ENCODE measurements around the gene BMP7.
A peak's percentile ranks its signal among the peaks of the same experiment; 100 is the strongest.
"Not testable (repeated sequence)": the region's sequence is repeated elsewhere in the genome, so short reads cannot be mapped to it uniquely, and the experiment has no call there.

BMP7 gene

DNA sequence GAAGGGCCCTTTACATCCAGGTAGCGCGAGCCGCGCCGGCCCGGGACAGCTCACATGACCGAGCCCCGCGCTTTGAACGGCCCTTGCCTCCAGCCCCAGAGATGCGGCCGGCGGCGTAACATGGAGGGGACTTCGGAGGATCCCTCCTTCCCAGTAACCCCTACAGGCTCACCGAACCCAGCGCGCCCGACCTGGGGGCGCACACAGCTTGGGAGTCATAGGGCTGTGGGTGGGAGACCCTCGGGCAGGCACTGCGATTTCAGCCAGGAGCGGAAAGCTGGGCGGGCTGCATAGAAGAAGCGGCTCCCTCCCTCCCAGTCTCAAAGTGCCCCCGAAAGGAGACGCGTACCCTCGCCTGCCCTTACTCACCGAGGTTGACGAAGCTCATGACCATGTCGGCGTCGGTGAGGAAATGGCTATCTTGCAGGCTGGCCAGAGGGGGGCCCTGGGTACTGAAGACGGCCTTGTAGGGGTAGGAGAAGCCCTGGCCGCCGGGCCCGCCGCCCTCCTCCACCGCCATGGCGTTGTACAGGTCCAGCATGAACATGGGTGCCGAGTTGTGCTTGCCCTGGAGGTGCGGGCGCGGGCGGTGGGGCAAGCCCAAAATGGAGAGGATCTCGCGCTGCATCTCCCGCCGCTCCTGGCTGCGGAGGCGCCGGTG lies 975 bp downstream of the BMP7 start:
- H3K4me3 ChIP-seq (ENCODE audit: insufficient read length, low read depth): peak overlapping the region; percentile 77
- H3K36me3 ChIP-seq (ENCODE audit: insufficient read depth, insufficient read length, low read length): no peaks in the 10 kb centered on the region
- DNase-seq (ENCODE audit: low read depth, low spot score): no peak
- peaks cover 33% of the 10 kb centered on the region for H3K4me1 ChIP-seq (ENCODE audit: insufficient read depth, insufficient read length)
- peak overlapping the region; percentile 86 for H3K9ac ChIP-seq (ENCODE audit: insufficient read length, low read depth)
- no peaks in the 10 kb centered on the region for H3K9me3 ChIP-seq (ENCODE audit: insufficient read depth, low read length)
- peaks cover 34% of the 10 kb centered on the region for H3K27me3 ChIP-seq (ENCODE audit: insufficient read depth, insufficient read length)
- no peak for TF ChIP-seq SUZ12 (IDR thresholded peaks at IDR 0.05; ENCODE audit: extremely low read depth, insufficient read depth, insufficient read length)
- no peak for TF ChIP-seq ZNF274 (IDR thresholded peaks at IDR 0.05; ENCODE audit: low read depth, low read length)
- TF ChIP-seq YY1 (IDR thresholded peaks at IDR 0.05; ENCODE audit: insufficient read depth, insufficient read length): no peak

DNA sequence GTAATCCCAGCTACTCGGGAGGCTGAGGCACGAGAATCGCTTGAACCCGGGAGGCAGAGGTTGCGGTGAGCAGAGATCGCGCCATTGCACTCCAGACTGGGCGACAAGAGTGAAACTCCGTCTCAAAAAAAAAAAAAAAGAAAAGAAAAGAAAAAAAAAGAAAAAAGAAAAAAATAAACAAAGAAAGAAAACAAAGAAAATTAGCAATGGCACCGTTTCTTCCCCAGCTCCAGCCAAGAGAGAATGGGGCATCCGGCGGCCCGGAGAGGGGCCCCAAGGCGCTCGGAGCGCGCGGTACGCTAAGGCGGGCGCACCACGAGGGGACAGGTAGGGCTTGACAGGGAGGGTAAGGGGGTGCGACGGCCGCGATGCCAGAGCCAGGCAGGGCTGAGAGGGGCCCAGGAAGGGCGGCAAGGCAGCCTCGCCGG lies 1.5 kb downstream of the BMP7 start:
- Histone ChIP-seq H3K9ac (ENCODE audit: insufficient read length, low read depth) (peak overlapping the region; percentile 86), H3K4me1 (ENCODE audit: insufficient read depth, insufficient read length) (peaks cover 33% of the 10 kb centered on the region), H3K27me3 (ENCODE audit: insufficient read depth, insufficient read length) (peaks cover 34% of the 10 kb centered on the region), H3K4me3 (ENCODE audit: insufficient read length, low read depth) (peak overlapping the region; percentile 77)
- H3K9me3 ChIP-seq (ENCODE audit: insufficient read depth, low read length); H3K36me3 ChIP-seq (ENCODE audit: insufficient read depth, insufficient read length, low read length); DNase-seq (ENCODE audit: low read depth, low spot score): not testable (repeated sequence)

DNA sequence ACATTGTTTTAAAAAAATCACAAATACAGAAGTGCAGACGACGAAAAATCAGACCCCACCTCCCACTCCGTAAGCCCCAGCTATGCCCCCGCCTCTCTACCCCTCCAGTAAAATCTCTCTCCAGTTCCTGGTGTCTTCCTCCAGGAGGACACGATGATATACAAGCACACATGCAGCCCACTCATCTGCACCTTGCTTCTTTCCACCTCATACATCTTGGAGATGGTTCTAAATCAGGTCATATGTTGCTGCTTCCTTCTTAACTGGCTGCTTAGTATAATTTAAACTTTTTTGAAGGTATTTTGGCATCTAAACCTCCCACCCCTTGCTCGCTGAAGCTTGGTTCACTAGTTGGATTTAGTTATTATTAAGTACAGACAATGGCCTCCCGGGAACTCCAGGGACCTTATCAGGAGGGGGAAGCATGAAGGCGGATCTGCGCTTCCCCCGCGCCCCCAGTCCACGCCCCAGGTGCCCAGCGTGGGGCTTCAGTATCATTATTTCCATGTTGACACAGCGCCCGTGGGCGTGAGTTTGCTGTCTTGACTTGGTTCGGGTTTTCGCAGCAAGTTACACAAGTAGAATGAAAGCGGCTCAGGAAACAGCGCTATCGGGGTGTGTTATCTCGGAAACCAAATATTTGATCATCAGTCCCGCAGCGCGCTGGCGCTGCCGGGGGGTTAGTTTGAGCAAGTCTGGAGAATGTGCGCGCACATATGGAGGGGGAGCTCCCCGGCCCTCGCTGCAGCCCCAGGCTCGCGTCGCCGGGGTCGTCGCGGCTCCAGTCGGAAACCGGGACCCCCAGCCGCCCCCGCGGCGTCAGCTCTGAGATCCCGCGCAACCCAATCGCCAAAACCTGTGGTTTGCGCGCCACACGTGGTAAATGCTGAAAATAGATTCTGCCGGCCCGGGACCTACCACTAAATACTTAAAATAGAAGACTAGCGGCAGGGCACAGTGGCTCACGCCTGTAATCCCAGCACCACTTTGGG lies 2.3 kb downstream of the BMP7 start:
- peaks cover 31% of the 10 kb centered on the region for H3K4me1 ChIP-seq (ENCODE audit: insufficient read depth, insufficient read length)
- H3K27me3 ChIP-seq (ENCODE audit: insufficient read depth, insufficient read length): peaks cover 34% of the 10 kb centered on the region
- TF ChIP-seq SUZ12 (IDR thresholded peaks at IDR 0.05; ENCODE audit: extremely low read depth, insufficient read depth, insufficient read length) (no peak), ZNF274 (IDR thresholded peaks at IDR 0.05; ENCODE audit: low read depth, low read length) (no peak), YY1 (IDR thresholded peaks at IDR 0.05; ENCODE audit: insufficient read depth, insufficient read length) (no peak)
- peak overlapping the region; percentile 57 for H3K9ac ChIP-seq (ENCODE audit: insufficient read length, low read depth)
- H3K36me3 ChIP-seq (ENCODE audit: insufficient read depth, insufficient read length, low read length): no peaks in the 10 kb centered on the region
- H3K9me3 ChIP-seq (ENCODE audit: insufficient read depth, low read length): no peaks in the 10 kb centered on the region
- no peak overlapping the region for H3K4me3 ChIP-seq (ENCODE audit: insufficient read length, low read depth)
- no peak for DNase-seq (ENCODE audit: low read depth, low spot score)

DNA sequence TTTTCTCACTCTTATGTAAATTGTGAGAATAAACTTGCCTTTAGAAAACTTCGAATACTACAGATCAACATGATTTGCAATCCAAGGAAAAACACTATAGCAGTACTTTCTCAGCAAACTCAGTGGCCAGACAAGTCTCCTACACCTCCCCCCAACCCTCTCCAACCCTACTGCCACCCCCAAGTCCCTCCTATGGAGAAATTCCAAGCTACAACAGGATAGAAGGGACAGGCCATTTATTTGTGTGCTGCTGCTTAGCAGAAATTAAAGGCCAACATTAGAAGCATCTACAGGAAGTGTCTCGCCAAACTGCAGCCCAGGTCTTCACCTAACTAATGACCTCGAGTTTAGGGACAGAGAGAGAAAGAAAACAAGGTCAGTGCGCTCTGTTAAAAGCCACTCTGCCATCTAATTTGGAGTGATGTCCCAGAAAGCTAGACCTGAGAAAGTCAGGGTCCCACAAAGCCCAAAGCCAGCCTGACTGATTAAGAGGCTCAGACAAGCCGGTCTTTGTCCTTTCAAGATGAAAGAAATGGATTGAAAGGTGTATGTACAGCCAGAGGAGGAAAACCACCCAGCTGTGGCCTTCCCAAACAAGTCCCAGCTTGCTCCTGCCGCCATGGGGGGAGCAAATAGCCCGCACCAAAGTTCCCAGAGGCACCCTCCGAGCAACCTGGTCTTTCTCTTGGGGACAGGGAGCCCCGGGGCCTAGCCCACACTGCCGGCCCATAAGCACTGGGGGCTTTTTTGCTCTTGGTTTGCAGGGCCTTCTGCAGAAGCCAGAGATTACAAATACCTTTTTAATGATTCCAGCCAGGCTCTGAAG lies 3.4 kb downstream of the BMP7 start:
- Histone ChIP-seq H3K27me3 (ENCODE audit: insufficient read depth, insufficient read length) (peaks cover 25% of the 10 kb centered on the region), H3K36me3 (ENCODE audit: insufficient read depth, insufficient read length, low read length) (no peaks in the 10 kb centered on the region), H3K4me3 (ENCODE audit: insufficient read length, low read depth) (no peak overlapping the region), H3K4me1 (ENCODE audit: insufficient read depth, insufficient read length) (peaks cover 25% of the 10 kb centered on the region), H3K9ac (ENCODE audit: insufficient read length, low read depth) (peak overlapping the region; percentile 14), H3K9me3 (ENCODE audit: insufficient read depth, low read length) (no peaks in the 10 kb centered on the region)
- TF ChIP-seq SUZ12 (IDR thresholded peaks at IDR 0.05; ENCODE audit: extremely low read depth, insufficient read depth, insufficient read length) (no peak), ZNF274 (IDR thresholded peaks at IDR 0.05; ENCODE audit: low read depth, low read length) (no peak), YY1 (IDR thresholded peaks at IDR 0.05; ENCODE audit: insufficient read depth, insufficient read length) (no peak)
- DNase-seq (ENCODE audit: low read depth, low spot score): no peak

DNA sequence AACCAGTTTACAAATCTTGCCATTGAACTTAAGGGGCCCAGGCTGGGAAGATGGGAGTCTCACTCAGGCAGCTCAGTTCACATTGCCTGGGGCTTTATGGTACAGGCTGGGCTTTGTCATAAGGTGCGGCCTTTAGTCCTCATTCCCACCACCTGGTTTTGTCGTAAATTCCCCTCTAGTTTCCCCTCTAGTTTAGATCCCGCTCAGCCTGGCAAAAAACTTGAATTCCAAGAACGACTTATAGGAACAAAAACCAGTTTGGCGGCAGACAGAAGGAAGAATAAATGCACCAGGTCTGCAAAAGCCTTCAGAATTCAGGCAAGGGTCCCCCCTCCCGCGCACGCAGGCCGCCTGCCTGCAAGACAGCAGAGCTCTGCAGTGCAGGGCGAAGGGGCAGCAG lies 4.1 kb downstream of the BMP7 start:
- H3K36me3 ChIP-seq (ENCODE audit: insufficient read depth, insufficient read length, low read length): no peaks in the 10 kb centered on the region
- no peak for DNase-seq (ENCODE audit: low read depth, low spot score)
- H3K4me1 ChIP-seq (ENCODE audit: insufficient read depth, insufficient read length): peaks cover 20% of the 10 kb centered on the region
- H3K4me3 ChIP-seq (ENCODE audit: insufficient read length, low read depth): no peak overlapping the region
- TF ChIP-seq SUZ12 (IDR thresholded peaks at IDR 0.05; ENCODE audit: extremely low read depth, insufficient read depth, insufficient read length) (no peak), ZNF274 (IDR thresholded peaks at IDR 0.05; ENCODE audit: low read depth, low read length) (no peak), YY1 (IDR thresholded peaks at IDR 0.05; ENCODE audit: insufficient read depth, insufficient read length) (no peak)
- no peak overlapping the region for H3K9ac ChIP-seq (ENCODE audit: insufficient read length, low read depth)
- H3K27me3 ChIP-seq (ENCODE audit: insufficient read depth, insufficient read length): peaks cover 18% of the 10 kb centered on the region
- H3K9me3 ChIP-seq (ENCODE audit: insufficient read depth, low read length): no peaks in the 10 kb centered on the region

DNA sequence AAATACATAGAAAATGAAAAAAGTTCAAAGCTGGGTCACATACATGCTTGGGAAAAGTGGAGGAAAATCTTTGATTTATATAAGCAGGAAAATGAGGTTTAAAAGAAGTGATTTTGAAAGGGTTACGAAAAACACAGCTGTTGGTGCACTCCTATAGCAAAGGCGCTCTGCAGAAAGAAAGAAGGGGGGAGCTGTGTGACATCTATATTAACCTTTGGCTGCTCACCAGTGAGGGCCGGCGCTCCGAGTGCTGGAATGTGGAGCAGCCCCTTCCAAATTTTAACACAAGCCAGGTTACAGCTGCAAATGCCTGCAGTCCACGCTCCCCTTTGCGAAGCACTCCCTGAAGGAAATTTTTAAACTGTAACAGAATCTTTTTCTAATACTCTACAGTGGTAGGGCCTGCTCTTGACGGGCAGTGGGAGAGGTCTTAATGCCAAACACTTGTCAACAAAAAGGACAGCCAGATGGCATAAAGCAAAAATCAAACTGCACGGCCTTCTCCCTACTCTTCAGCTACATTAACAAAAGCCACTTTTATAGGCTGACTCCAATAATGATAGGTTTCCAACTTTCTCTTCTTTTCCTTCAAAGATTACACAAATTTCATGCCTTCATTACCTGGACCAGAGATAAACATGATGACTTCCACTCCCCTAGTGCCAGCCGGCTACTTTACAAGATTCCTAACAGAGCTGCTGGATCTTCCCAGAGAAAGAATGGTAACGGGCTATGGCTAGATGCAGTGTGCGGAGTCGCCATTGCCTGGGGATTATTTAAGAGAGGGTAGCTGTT lies 4.8 kb downstream of the BMP7 start:
- Histone ChIP-seq H3K36me3 (ENCODE audit: insufficient read depth, insufficient read length, low read length) (no peaks in the 10 kb centered on the region), H3K4me3 (ENCODE audit: insufficient read length, low read depth) (no peak overlapping the region), H3K9ac (ENCODE audit: insufficient read length, low read depth) (no peak overlapping the region), H3K9me3 (ENCODE audit: insufficient read depth, low read length) (no peaks in the 10 kb centered on the region), H3K4me1 (ENCODE audit: insufficient read depth, insufficient read length) (peaks cover 18% of the 10 kb centered on the region), H3K27me3 (ENCODE audit: insufficient read depth, insufficient read length) (peaks cover 11% of the 10 kb centered on the region)
- no peak for TF ChIP-seq YY1 (IDR thresholded peaks at IDR 0.05; ENCODE audit: insufficient read depth, insufficient read length)
- no peak for TF ChIP-seq ZNF274 (IDR thresholded peaks at IDR 0.05; ENCODE audit: low read depth, low read length)
- no peak for TF ChIP-seq SUZ12 (IDR thresholded peaks at IDR 0.05; ENCODE audit: extremely low read depth, insufficient read depth, insufficient read length)
- no peak for DNase-seq (ENCODE audit: low read depth, low spot score)
